MM.1S (cell line): Measurements from ENCODE around the gene KCTD2.

Experiments used
- CTCF ChIP-seq: fragments of 300-600 bp; sonication (generic); IDR thresholded peaks from 2 replicates; pipeline ENCODE4 v1.5.1; 2016; ENCODE audit warnings: antibody characterized with exemption, low read length, mixed read lengths
- EZH2phosphoT487 ChIP-seq: fragments of 300-600 bp; sonication (generic); IDR thresholded peaks from 2 replicates; pipeline ENCODE4 v1.6.1; 2018; ENCODE audit warnings: antibody characterized with exemption, low read length

GRCh38 chr17:75084039-75084660, 37.1 kb downstream of the KCTD2 start:
- no peak for TF ChIP-seq CTCF
- no peak for TF ChIP-seq EZH2phosphoT487
